CD4-positive, alpha-beta T cell (primary cell): ENCODE results near the gene GRIA2. TPM values are rescaled to one million over a fixed set of nuclear protein-coding genes. Genes with fewer than 3 reads are reported as not detected.

Experiments
- ATAC-seq: fragments of 200-7000 bp; cut with Tn5 transposase; one replicate; pipeline ENCODE4 v1.10.0; 2022; ENCODE audit warnings: mild to moderate bottlenecking; ENCODE audit not compliant: poor library complexity
- CTCF ChIA-PET: fragments of 350-600 bp; sonication (Branson Sonifier 250); formaldehyde crosslinking; loops from one replicate; lab custom pipeline; 2021; ENCODE audit warnings: antibody characterized with exemption, inconsistent platforms; lab: Charles Lee
- POLR2A ChIA-PET: fragments of 350-600 bp; sonication (Branson Sonifier 250); formaldehyde crosslinking; loops from one replicate; lab custom pipeline; 2021; ENCODE audit warnings: antibody characterized with exemption, inconsistent platforms; lab: Charles Lee
- DNase-seq, 14 experiments: peaks; one replicate each; pipeline ENCODE4 v3.0.0-alpha.2; 2013 to 2020; ENCODE audit warnings: mixed read lengths in 2 of 14
- H3K27ac ChIP-seq, 2 donors: one replicate each; pipeline versions ENCODE4 v1.5.1 to v1.7.0; 2013; ENCODE audit warnings: low read length in 2 of 2, low read depth in 1 of 2, mild to moderate bottlenecking in 1 of 2
- H3K27me3 ChIP-seq, 2 experiments: 1 replicate in 1 of 2; 2 replicates in 1 of 2; pipeline versions ENCODE4 v1.6.1 to v1.7.0; 2013; ENCODE audit warnings: low read length in 2 of 2, control low read depth in 1 of 2, mild to moderate bottlenecking in 1 of 2, moderate library complexity in 1 of 2; ENCODE audit not compliant: insufficient read depth in 2 of 2, control insufficient read depth in 1 of 2
- H3K36me3 ChIP-seq: one replicate; pipeline ENCODE4 v1.6.1; 2013; ENCODE audit warnings: low read length, control low read depth; ENCODE audit not compliant: insufficient read depth
- H3K4me1 ChIP-seq: one replicate; pipeline ENCODE4 v1.6.1; 2013; ENCODE audit warnings: low read length, control low read depth; ENCODE audit not compliant: insufficient read depth
- H3K4me3 ChIP-seq: one replicate; pipeline ENCODE4 v1.5.1; 2013; ENCODE audit warnings: mild to moderate bottlenecking, low read length, moderate library complexity
- H3K9me3 ChIP-seq, 2 experiments: 1 replicate in 1 of 2; 2 replicates in 1 of 2; pipeline versions ENCODE4 v1.6.1 to v1.7.0; 2013; ENCODE audit warnings: low read length in 2 of 2, mild to moderate bottlenecking in 2 of 2, control low read depth in 1 of 2, moderate library complexity in 1 of 2; ENCODE audit not compliant: control insufficient read depth in 1 of 2, insufficient read depth in 1 of 2
- H3K27ac Mint-ChIP-seq: one replicate; pipeline ENCODE4 v1.8.0; 2020; ENCODE audit warnings: mixed read lengths
- H3K27me3 Mint-ChIP-seq: one replicate; pipeline ENCODE4 v1.8.0; 2021; ENCODE audit warnings: mixed read lengths
- H3K36me3 Mint-ChIP-seq: one replicate; pipeline ENCODE4 v1.8.0; 2021; ENCODE audit warnings: low read depth, mixed read lengths
- H3K4me1 Mint-ChIP-seq: one replicate; pipeline ENCODE4 v1.8.0; 2021; ENCODE audit warnings: low read depth, mixed read lengths
- H3K4me3 Mint-ChIP-seq: one replicate; pipeline ENCODE4 v1.8.0; 2020; ENCODE audit warnings: mild to moderate bottlenecking, mixed read lengths
- H3K9me3 Mint-ChIP-seq: one replicate; pipeline ENCODE4 v1.8.0; 2020; ENCODE audit warnings: mixed read lengths
- intact Hi-C, 2 experiments: fragments of 100-400 bp; cut with DNase I in 1 of 2; cut with micrococcal nuclease in 1 of 2; formaldehyde crosslinking; loops; one replicate each; pipeline versions ENCODE4 v1.15.1 to v1.9.0; 2023 to 2025; cut with DNase I, micrococcal nuclease
- total RNA-seq, 174 experiments: library from RNA in 2 of 174; stranded (reverse) in 2 of 174; gene quantifications; one replicate each; pipeline ENCODE4 v1.2.3 and lab custom pipeline; 2021 to 2026
- TF ChIP-seq, protein P1 (sequence below): fragments of 200-600 bp; IDR thresholded peaks from one replicate; pipeline ENCODE4 v1.8.0; 2022; ENCODE audit warnings: antibody characterized with exemption, mild to moderate bottlenecking

Gene GRIA2
- total RNA-seq, 2 experiments from 2014 or later = not detected

DNA sequence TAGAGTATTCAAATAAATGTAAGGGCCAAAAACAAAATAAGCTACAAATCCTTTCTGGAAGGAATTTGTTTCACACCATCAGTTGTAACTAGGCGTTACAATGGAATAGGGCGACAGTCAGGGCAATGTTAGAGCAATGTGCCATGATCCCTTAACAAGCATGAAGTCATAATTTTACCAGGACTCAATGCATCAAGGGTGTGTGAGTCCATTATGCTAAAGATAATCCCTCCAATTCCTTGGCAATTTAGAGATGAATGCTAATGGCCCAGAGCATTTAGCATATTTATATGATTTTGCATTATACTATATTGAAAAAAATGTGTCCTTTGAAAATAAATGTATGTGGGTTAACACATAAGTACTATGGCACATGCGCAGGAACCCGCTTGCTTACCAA lies 73.1 kb downstream of the GRIA2 start:
- ATAC-seq (no peak), DNase-seq (no peak)
- no peaks in the 10 kb centered on the region for H3K36me3 Mint-ChIP-seq
- H3K4me1 Mint-ChIP-seq = no peaks in the 10 kb centered on the region
- Histone ChIP-seq H3K9me3 (no peaks in the 10 kb centered on the region), H3K36me3 (no peaks in the 10 kb centered on the region), H3K4me1 (no peaks in the 10 kb centered on the region), H3K27me3 (no peaks in the 10 kb centered on the region), H3K27ac (no peak overlapping the region), H3K4me3 (no peak overlapping the region)
- H3K9me3 Mint-ChIP-seq = peaks cover 4% of the 10 kb centered on the region
- TF ChIP-seq, protein P1, sequence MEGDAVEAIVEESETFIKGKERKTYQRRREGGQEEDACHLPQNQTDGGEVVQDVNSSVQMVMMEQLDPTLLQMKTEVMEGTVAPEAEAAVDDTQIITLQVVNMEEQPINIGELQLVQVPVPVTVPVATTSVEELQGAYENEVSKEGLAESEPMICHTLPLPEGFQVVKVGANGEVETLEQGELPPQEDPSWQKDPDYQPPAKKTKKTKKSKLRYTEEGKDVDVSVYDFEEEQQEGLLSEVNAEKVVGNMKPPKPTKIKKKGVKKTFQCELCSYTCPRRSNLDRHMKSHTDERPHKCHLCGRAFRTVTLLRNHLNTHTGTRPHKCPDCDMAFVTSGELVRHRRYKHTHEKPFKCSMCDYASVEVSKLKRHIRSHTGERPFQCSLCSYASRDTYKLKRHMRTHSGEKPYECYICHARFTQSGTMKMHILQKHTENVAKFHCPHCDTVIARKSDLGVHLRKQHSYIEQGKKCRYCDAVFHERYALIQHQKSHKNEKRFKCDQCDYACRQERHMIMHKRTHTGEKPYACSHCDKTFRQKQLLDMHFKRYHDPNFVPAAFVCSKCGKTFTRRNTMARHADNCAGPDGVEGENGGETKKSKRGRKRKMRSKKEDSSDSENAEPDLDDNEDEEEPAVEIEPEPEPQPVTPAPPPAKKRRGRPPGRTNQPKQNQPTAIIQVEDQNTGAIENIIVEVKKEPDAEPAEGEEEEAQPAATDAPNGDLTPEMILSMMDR = no peak
- intact Hi-C loops = no loop called here
- no peaks in the 10 kb centered on the region for H3K27me3 Mint-ChIP-seq
- POLR2A ChIA-PET = no interaction called here
- H3K27ac Mint-ChIP-seq = no peak overlapping the region
- CTCF ChIA-PET = no interaction called here
- no peak overlapping the region for H3K4me3 Mint-ChIP-seq

DNA sequence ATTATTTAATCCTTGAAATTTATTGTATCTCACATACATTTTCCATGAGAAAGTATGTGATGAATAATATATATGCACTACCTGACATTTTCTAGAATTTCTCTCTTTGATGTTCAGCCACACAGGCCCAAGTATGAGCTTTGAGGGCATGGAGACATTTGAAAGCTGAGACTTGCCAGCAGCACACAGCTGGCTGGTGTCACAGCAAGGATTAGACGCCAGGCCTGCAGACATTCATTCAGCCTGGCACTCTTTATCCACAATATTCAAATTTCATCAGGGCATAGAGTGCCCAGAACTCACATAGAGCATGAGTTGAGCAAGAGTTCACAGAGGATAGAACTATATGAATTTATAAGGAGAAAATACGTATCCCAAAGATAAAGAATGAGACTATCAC lies 74.0 kb downstream of the GRIA2 start:
- H3K27ac Mint-ChIP-seq = no peak overlapping the region
- ChIA-PET POLR2A (no interaction called here), CTCF (no interaction called here)
- no peak overlapping the region for H3K4me3 Mint-ChIP-seq
- Histone ChIP-seq H3K27ac (no peak overlapping the region), H3K4me1 (no peaks in the 10 kb centered on the region), H3K9me3 (no peaks in the 10 kb centered on the region), H3K4me3 (no peak overlapping the region), H3K27me3 (no peaks in the 10 kb centered on the region), H3K36me3 (no peaks in the 10 kb centered on the region)
- TF ChIP-seq, protein P1 = no peak
- ATAC-seq (no peak), DNase-seq (no peak)
- H3K27me3 Mint-ChIP-seq = no peaks in the 10 kb centered on the region
- intact Hi-C loops = no loop called here
- no peaks in the 10 kb centered on the region for H3K4me1 Mint-ChIP-seq
- H3K36me3 Mint-ChIP-seq = no peaks in the 10 kb centered on the region
- peaks cover 4% of the 10 kb centered on the region for H3K9me3 Mint-ChIP-seq

DNA sequence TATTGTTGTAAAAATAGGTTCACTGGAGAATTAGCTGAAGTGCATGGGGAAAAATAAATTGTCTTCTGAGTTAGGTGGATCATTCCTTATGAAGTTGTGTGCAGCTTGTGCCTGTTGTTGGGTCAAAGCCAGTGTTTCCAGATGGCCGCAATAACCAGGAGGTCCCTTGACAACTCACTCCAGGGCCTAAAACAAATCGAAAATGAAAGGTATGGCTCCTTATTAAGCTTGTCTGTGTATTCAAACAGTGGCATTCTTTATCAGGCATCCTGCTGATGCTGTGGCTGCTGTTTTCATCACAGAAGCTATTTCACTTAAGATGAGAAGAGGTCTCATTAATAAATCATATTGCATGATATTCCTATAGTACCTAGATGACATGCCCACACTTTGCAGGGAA lies 80.2 kb downstream of the GRIA2 start:
- Mint-ChIP-seq H3K9me3 (peaks cover 9% of the 10 kb centered on the region), H3K4me1 (no peaks in the 10 kb centered on the region), H3K27ac (no peak overlapping the region), H3K4me3 (no peak overlapping the region), H3K36me3 (no peaks in the 10 kb centered on the region), H3K27me3 (no peaks in the 10 kb centered on the region)
- Histone ChIP-seq H3K27me3 (no peaks in the 10 kb centered on the region), H3K36me3 (no peaks in the 10 kb centered on the region), H3K4me3 (no peak overlapping the region), H3K27ac (no peak overlapping the region), H3K4me1 (no peaks in the 10 kb centered on the region), H3K9me3 (no peaks in the 10 kb centered on the region)
- TF ChIP-seq, protein P1 = no peak
- ATAC-seq (no peak), DNase-seq (no peak)
- intact Hi-C loops = no loop called here
- ChIA-PET POLR2A (no interaction called here), CTCF (no interaction called here)
